GM19468 (cell line): ENCODE measurements around the gene NDE1.
A peak's percentile ranks its signal among the peaks of the same experiment; 100 is the strongest.
"Not testable (repeated sequence)": the region's sequence is repeated elsewhere in the genome, so short reads cannot be mapped to it uniquely, and the experiment has no call there.

ENCODE experiments used
- ATAC-seq: cut with Tn5 transposase; IDR thresholded peaks from one replicate; pipeline ENCODE4 v1.9.1; 2021; ENCODE audit warnings: mild to moderate bottlenecking, moderate library complexity, moderate number of reproducible peaks; ENCODE audit not compliant: unreplicated experiment; ENCODE audit errors: extremely low read depth

The NDE1 gene, protein sequence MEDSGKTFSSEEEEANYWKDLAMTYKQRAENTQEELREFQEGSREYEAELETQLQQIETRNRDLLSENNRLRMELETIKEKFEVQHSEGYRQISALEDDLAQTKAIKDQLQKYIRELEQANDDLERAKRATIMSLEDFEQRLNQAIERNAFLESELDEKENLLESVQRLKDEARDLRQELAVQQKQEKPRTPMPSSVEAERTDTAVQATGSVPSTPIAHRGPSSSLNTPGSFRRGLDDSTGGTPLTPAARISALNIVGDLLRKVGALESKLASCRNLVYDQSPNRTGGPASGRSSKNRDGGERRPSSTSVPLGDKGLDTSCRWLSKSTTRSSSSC

GRCh38 chr16:15650019-15650697 lies at the start of gene NDE1:
TSS of gene NDE1 (plus strand) at chr16:15650245. CDS start at chr16:15664779, 14,534 bp downstream.
- ATAC-seq: peak; percentile 69

- ATAC-seq: no peak
These were observed 48.7 kb upstream of the NDE1 start for GRCh38 chr16:15601212-15601879.

DNA sequence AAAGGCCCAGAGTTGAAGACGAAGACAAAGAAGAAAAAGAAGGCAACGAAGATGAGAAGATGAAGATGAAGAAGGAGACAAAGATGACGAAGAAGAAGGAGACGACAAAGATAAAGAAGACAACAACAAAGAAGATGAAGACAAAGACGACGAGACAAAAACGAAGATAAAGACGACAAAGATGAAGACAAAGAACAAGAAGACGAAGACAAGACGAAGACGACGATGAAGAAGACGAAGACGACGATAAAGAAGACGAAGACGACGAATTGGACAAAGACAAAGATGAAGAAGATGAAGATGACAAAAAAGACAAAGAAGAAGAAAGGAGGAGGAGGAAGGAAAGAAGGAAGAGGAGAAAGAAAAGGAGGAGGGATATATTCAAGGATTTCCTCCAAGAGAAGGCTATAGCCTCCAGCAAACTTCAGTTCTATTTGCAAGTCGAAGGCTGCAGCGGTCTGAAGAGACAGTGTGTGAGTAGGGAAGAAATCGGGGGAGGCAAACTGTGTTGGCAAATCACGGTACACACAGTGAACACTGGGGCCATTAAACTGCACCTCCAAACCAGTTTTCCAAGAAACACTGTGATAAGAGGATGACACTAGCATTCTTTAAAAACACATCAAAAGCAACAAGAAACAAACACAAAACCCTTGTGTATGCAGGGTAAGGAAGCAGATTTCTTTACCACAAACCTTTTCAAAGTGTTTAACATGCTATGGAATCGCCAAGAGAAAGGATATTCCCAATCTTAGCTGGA lies 47.6 kb upstream of the NDE1 start:
- no peak for ATAC-seq

DNA sequence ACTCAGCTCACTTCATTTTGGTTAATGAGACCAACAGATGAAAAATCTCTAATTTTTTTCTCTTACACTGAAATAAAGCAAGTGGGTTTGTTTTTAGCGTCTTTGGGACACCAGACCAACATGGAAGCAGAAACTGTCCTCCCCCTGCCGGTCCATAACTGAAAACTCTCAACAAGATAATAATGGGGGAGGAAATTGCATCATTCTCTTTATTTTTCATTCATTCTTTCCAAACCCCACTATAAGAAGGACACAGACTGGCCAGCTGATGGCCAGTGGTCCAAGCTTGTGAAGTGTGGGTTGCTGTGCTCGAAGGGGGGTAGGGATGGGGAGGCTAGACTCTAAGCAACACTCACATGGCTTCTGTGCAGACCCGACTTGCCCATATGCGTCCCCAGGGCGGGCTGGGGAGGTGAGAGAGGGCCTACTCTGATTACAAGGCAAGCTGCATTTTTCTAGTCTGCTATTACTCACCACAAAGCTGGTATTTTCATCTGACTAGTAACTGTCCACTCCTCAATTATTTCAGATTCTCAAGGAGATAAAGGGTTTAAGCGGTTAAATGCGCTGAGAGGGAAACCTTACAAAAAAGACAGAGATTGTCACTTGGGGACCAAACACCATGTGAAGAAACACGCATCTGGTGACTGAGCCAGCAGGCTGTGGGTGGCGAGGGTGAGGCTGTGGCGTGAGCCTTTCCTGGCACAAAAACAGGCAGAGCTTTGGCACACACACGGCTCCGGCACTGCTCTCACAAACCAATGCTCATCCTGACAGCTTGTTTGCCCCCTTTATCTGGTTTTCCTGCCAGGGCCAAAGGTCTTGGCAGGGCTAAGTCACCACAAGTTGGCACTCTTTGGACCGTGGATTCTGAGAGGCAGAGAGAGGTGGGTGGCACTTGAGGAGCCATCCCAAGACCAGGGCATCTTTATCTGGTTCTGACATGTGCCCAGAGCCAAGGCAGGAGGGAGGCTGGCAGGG lies 45.3 kb upstream of the NDE1 start:
- no peak for ATAC-seq

DNA sequence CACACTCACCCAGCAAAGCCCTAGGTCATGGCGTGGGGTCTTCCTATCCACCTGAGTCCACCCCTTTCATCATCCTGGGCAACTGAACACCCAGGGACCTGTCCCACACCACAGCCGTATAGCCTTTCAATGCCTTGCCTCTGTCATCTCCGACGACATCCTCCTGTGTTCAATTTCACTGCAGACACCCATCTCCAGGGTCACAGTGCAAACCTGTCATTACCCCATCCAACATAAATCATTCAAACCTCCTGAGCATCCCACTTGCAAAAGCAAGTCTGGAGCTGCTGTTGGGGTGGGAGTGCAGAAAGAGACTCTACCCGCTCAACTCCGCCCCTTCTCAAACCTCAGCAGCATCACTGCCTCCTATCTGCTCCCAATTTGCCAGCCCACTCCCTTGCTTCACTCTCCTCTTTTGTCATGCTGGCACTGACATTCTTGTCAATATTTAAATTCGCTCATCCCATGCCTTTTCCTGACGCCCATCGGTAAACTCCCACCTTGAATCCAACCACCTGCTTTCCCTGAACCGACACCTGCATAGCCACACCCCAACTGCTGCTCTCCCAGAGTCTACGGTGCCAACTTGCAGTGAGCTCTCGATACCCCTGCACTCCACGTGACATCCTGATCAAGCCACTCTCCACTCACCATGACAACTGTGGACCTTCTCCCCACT lies 44.1 kb upstream of the NDE1 start:
- no peak for ATAC-seq

DNA sequence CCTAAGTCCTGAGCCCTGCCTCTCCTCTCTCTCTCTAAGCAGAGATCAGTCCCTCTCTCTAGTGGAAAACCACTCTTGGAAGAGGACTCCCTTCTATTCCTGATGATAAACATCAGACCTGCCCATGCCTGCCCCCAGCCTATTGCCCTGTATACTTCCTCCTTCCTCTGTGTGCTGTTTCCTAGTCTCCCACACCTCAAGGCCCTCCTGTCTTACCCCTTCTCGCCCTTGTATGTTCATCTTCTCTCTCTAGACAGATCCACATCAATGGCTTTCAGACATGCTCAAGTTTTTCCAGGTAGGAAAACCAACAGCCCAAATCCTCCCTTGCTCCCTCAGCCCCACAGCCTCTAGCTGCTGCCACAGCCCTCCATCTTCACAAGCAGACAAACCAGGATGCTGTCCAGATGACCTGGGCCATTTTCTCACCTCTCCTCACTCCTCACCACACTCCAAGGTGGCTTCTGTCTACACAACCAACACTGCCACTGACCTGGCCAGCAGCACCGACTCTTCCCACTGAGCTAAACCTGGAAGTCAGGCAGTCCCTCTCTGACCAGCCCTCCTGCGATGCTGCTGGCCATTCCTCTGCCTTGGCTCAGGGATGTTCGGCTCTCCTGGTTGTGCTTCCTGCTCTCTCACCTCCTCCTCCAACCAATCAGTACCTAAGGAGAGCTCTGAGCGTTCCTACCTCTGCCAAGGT lies 43.4 kb upstream of the NDE1 start:
- ATAC-seq: no peak

- ATAC-seq: not testable (repeated sequence)
These were observed 42.8 kb upstream of the NDE1 start for GRCh38 chr16:15607221-15607699.

GRCh38 chr16:15607700-15608396 lies 42.2 kb upstream of the NDE1 start:
- no peak for ATAC-seq

- ATAC-seq: no peak
These were observed 41.4 kb upstream of the NDE1 start for GRCh38 chr16:15608398-15609285.

DNA sequence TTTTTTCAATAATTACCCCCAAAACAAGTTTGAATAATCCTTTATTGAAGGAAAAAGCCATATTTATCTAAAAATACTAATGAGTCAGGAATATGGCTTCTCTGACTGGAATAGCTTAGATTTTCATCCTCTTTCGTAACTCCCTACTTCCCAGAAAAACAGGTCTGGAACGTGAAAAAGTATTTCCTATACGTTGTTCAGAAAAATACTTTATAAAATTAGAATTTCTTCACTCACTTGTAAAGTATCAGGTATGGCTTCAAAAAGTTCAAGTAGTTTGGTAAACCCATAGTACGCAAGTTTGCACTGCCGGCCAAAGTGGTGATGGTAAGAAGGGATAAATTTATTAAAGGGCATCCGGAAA lies 40.8 kb upstream of the NDE1 start:
- no peak for ATAC-seq

GRCh38 chr16:15610369-15610871 lies 39.6 kb upstream of the NDE1 start:
- ATAC-seq: no peak

GRCh38 chr16:15611610-15612009 lies 38.4 kb upstream of the NDE1 start:
- no peak for ATAC-seq

DNA sequence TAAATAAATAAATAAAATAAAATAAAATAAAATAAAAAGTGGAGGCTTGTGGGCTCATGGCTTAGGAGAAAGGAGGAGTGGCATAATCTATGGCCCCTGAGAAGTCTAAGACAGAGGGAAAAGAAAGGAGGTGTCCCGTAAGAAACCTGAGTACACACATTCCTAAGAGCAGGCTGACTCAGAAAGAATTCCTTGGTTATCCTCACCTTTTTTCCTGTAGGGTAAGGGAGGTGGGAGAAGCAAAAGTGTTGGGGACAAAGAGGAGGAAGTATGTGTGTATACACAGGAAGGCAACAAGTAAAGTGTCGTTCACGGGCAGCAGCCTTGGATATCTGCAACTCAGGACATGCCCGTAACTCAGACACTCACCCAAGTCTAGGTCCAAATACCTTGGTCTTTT lies 36.4 kb upstream of the NDE1 start:
- no peak for ATAC-seq

- no peak for ATAC-seq
These were observed 34.0 kb upstream of the NDE1 start for GRCh38 chr16:15616012-15616411.

DNA sequence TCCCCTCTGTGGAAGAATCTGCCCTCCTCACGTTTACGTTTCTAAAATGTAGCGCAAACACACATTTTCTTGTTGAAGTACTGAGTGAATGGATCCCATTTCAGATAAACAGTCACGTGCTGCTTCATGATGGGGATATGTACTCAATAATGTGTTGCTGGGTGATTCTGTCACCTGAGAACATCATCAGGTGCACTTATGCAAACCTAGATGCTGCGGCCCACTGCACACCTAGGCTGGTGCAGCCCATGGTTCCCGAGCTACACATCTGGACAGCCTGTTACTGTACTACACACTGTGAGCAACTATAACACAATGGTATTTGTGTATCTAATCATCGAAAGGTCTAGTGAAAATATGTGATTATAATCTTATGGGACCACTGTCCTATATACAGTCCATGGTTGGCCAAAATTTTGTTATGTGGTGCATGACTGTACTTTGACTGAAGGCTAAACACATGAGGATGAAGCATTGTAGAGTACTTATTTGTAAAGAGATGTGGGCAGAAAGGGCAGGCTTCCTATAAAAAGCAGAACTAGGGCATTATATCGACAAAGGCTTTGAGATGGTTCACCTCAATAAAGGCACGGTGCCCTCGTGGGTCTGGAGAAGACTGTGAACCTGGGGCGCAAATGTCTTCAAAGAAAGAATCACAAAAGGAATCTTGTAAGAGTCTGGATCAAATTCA lies 33.4 kb upstream of the NDE1 start:
- ATAC-seq: no peak

DNA sequence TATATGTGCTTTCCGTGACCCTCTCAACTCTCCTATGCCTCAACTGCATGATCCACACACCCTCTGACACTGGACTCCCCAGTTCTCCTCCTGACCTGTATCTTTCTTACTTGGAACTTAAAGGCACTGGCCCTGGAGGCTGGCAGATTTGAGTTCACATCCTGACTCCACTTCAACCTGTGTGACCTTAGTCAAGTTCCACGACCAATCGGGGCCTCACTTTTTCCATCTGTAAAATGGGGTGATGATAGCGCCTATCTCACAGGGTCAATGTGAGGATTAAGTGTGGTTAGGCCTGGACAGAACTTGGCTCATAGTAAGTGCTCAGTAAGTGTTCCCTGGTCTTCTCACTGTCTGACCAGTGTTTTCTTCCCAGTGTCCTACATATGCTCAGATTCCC lies 32.1 kb upstream of the NDE1 start:
- no peak for ATAC-seq
